ENCODE data around the gene CLEC10A.
"Not testable (repeated sequence)": the region's sequence is repeated elsewhere in the genome, so short reads cannot be mapped to it uniquely, and the experiment has no call there.

The CLEC10A gene

GRCh38 chr17:7068268-7068667 lies 11.8 kb downstream of the CLEC10A start:
- no peak for DNase-seq

- DNase-seq, result no peak
These were observed 12.9 kb downstream of the CLEC10A start for GRCh38 chr17:7067198-7067597.

GRCh38 chr17:7064261-7064660 lies 15.8 kb downstream of the CLEC10A start:
- DNase-seq, result no peak

GRCh38 chr17:7063518-7064094 lies 16.4 kb downstream of the CLEC10A start:
- no peak for DNase-seq

GRCh38 chr17:7060165-7060891 lies 19.7 kb downstream of the CLEC10A start:
- no peak for DNase-seq

- no peak for DNase-seq
These were observed 21.1 kb downstream of the CLEC10A start for GRCh38 chr17:7058831-7059447.

- DNase-seq, result no peak
These were observed 23.7 kb downstream of the CLEC10A start for GRCh38 chr17:7056386-7056785.

- DNase-seq, result not testable (repeated sequence)
These were observed 29.5 kb downstream of the CLEC10A start for GRCh38 chr17:7050583-7050982.

GRCh38 chr17:7048968-7049367 lies 31.1 kb downstream of the CLEC10A start:
- DNase-seq, result no peak

- DNase-seq, result no peak
These were observed 32.5 kb downstream of the CLEC10A start for GRCh38 chr17:7047566-7047965.

GRCh38 chr17:7046725-7047397 lies 33.2 kb downstream of the CLEC10A start:
- DNase-seq, result peak; percentile 40

GRCh38 chr17:7046127-7046724 lies 33.8 kb downstream of the CLEC10A start:
- DNase-seq, result peak; percentile 94

GRCh38 chr17:7045492-7046126 lies 34.4 kb downstream of the CLEC10A start:
- peak; percentile 87 for DNase-seq

- peak; percentile 28 for DNase-seq
These were observed 36.4 kb downstream of the CLEC10A start, which contains the start of gene SLC16A11 for GRCh38 chr17:7043497-7044198. Gene SLC16A11, minus strand, starts transcription at chr17:7044092. Its CDS starts 579 bp downstream, at chr17:7043513.

- DNase-seq, result no peak
These were observed 36.9 kb downstream of the CLEC10A start for GRCh38 chr17:7043182-7043496.

GRCh38 chr17:7042501-7043181 lies 37.4 kb downstream of the CLEC10A start:
- DNase-seq, result no peak

GRCh38 chr17:7041607-7042500 lies 38.2 kb downstream of the CLEC10A start:
- DNase-seq, result no peak

- no peak for DNase-seq
These were observed 40.2 kb downstream of the CLEC10A start for GRCh38 chr17:7039832-7040231.

- DNase-seq, result no peak
These were observed 41.8 kb downstream of the CLEC10A start for GRCh38 chr17:7038025-7038862.

Measured in NCI-H510A treated with DMSO at 0.1 percent for 48 hours (cell line).